ENCODE measurements around the gene NFATC2.
"Not testable (repeated sequence)": the region's sequence is repeated elsewhere in the genome, so short reads cannot be mapped to it uniquely, and the experiment has no call there.

The NFATC2 gene

DNA sequence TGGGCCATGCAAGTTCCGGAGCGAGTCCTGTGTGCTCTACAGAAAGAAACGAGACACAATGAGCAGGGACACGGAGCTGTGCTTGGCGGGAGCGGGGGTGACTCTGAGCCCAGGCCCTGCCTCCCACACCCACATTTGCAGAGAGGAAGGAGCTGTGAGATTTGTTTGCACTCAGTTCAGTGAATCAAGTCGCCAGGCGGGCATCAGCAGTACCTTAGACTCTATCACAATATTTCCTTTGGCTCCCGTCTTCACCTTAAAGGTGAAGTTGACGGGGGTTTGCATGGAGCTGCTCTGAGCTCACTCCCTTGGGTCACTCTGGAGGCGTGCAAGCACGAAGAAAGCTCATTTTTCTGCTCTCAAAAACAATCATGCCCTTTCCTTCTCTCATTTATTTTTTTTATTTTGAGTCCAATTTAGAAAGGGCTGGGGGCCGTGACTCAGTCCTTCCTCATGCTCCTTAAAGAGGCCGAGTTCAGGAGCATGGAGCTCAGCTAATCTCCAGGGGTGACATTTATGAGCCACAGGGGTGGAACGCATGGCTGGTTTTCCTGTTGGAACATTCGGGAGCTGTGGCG, 188.2 kb downstream of the NFATC2 start:
- DNase-seq (ENCODE audit: low spot score): no peak

DNA sequence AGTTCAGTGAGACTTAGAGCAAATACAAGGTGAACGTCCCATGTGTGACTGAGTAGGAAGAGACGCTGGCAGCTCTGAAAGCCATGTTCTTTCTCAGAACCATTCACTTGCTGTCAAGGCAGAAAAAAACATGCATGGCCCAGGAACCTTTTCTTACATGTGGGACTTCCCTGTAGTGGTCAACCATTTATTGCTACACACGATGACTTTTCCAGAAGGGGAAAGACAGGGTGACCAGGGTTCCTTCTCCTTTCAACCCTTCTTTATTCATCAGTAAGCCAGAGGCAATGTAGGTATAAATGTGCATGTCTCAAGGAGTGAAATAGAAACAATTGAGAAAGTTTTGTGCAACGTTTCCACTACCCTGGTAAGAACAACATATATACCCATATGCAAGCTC, 189.0 kb downstream of the NFATC2 start:
- no peak for DNase-seq (ENCODE audit: low spot score)

DNA sequence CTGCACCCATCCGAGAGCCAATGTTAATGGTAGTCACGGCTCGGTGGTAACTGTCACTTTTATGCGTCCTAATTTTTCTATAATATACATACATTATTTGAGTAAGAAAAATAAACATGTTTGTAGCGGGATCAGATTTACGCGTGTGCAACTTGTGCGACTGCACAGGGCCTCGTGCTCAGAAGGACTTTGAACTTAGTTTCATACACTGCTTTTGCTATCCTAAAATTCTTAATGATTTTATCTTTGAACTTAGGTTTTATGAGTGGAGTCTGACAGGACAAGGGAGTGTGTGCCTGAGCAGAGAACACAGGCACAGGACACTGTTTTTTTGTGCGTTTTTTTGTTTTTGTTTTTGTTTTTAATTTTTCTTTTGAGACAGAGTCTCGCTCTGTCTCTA, 189.7 kb downstream of the NFATC2 start:
- no peak for DNase-seq (ENCODE audit: low spot score)

DNA sequence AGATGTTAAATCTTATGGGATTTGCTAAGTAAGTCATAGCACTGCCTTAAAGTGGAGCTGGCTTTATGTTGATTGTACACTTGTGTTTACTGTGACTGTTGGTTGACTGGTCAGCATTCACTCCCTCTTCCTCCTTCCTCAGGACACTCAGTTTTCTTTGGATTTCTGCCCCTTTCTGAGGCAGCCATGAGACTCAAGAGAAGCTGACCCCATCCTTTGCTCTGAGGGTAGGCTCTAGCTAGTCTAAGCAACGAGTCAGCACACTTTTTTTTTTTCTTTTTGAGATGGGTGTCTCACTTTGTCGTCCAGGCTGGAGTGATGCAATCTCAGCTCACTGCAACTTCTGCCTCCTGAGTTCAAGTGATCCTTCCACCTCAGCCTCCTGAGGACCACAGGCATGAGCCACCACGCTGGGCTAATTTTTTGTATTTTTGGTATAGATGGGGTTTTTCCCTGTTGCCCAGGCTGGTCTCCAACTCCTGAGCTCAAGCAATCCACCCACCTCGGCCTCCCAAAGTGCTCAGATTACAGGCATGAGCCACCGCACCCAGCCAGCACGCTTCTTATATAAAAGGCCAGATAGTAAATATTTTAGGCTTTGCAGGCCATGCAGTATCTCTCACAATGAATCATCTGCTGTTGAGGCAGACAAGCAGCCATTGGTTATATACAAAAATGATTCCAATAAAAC, 191.4 kb downstream of the NFATC2 start:
- DNase-seq (ENCODE audit: low spot score): no peak

DNA sequence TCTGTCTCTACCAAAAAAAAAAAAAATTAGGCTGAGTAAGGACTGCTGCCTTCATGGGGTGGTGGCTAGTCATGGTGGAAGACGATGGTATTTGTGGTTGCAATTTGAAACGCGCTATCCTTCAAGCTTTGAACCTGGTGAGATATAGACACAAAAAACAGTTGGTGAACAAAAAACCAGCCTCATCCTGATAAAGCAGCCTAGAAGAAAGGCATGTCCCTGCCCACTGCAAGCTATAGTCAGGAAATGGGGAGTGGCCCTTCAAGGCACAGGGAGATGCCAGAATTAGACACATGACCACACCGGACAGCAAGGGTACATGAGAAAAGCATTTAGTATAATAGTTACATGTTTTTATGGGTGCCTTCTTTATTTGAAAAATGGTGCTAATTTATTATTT, 193.6 kb downstream of the NFATC2 start:
- DNase-seq (ENCODE audit: low spot score): no peak

DNA sequence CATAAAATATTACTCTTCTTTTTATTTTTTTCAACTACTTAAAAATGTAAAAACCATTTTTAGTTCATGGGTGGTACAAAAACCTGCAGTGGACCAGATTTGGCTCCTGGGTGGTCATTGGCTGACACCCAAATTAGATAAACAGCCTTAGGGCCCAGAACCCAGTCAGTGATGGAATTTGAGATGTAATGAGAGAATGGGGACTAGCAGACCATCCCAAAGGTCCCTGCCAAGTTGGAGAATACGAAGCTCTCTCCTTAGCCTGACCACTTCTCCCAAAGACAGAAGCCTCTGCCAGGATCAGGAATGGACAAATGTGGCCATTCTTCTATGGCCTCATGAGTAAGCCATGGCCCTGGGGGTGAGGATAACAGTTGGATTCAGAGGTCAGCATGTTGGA, 194.7 kb downstream of the NFATC2 start:
- no peak for DNase-seq (ENCODE audit: low spot score)

DNA sequence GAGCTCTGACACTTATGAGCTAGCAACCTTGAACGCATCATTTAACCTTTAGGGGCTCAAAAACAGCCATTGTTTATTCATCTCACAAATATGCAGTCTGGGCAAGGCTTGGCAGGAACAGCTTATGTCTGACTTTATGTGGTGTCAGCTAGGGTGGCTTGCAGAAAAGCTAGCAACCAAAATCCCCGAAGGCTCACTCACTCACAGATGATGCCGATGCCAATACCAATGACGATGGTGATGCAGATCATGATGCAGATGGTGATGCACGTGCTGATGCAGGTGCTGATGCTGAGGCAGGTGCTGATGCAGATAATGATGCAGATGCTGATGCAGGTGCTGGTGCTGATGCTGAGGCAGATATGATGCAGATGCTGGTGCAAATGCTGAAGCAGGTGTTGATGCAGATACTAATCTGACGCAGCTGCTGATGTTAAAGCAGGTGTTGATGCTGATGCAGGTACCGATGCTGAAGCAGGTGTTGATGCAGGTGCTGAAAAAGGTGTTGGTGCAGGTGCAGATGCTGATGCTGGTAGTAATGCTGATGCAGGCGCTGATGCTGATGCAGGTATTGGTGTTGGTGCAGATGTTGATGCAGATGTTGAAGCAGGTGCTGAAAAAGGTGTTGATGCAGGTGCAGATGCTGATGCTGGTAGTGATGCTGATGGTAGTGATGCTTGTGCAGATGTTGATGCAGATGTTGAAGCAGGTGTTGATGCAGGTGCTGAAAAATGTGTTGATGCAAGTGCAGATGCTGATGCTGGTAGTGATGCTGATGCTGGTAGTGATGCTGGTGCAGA, 195.6 kb downstream of the NFATC2 start:
- DNase-seq (ENCODE audit: low spot score): no peak

DNA sequence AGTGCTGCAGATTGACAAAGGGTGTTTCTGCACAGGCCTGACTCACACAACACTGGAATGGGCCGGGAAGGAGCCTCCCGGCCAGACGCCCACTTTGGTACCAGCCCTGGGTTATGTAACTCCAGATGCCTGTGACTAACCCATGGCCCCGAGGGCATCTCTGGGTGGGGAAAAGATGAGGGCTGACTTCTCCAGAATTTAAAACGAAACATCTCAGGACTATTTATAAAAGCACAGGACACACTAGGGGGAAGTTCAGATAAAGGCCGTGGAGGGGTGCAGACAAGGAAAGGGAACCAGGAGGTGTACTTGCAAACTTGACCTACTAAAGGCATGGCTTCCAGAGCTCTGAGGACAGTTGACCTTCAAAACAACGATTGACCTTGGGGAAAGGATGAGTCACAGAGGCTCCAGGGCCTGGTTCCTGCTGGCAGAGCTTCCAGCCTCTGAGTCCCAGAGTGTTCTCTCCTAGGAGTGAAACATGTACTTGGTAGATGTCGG, 196.9 kb downstream of the NFATC2 start:
- no peak for DNase-seq (ENCODE audit: low spot score)

DNA sequence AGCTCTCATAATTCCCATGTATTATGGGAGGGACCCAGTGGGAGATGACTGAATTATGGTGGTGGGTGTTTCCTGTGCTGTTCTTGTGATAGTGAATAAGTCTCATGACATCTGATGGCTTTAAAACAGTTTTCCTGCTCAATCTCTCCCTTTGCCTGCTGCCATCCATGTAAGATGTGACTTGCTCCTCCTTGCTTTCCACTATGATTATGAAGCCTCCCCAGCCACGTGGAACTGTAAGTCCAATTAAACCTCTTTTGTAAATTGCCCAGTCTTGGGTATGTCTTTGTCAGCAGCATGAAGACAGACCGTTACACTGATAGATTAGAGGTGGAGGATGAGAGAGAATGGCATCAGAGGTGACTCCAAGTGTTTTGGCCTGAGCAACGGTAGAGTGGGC, 198.7 kb downstream of the NFATC2 start:
- DNase-seq (ENCODE audit: low spot score): not testable (repeated sequence)

DNA sequence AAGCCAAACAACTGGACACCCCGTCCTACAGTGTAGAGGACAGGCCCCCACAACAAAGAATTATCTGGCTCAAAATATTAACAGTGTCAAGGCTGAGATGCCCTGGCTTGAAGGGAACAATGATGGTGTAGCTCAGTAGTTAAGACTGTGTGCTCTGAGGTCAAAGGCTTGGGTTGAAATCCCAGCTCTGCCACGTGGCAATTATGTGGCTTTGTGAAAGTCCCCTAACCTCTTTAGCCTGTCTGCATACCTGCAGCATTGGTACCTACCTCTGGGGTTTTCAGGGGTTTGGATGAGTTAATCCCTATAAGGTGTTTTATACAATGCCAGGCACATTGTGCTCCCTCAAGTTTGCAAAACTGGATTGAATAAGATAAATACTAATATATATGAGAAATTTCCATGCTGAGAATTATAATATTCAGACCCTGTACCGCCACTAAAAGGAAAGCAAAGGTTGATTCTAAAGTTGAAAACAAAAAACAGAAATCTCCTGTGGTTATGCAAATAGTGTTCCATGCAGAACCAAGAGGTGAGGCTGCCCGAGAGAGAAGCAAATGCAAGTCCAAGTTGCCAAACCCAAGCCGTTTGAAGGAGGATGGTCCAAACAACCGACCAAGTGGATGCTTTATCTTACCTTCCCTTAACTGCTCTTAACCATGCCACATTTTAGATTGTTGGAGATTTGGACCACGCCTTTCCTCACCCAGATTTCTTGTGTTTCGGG, 199.8 kb downstream of the NFATC2 start:
- DNase-seq (ENCODE audit: low spot score): no peak

DNA sequence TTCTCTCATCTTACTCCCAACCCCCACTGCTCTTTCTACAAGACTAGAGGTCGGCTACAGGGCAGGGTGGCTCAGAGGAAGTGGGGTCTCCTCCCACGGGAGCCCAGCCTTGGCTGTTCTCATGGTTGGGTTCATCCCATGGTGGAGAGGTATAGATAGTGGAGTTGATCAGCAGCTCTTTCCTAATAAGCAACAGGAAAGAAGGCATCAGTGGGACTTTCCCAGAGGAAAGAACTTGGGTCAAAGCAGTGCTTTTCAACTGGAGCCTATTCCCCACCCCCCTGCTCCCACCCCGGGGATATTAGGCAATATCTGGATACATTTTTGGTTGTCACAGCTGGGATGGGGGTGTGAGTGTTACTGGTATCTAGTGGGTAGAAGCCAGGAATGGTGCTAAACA, 200.9 kb downstream of the NFATC2 start:
- no peak for DNase-seq (ENCODE audit: low spot score)

DNA sequence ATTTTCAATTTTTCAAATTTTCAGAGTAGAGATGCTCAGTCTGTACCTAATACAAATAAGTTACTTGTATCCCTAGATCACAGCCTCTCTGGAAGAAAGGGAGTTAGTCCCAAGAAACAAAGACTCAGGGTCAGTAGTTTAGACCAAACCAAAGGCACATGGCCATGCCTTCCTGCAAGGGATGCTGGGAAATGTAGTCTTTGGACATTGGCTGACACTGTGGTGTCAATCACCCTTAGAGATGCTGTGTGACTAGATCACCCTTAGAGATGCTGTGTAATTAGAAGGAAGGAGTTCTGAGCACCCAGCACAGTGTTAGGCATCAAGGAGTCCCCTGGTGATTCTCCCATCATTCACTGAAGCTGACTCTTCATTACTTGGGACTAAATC, 202.1 kb downstream of the NFATC2 start:
- no peak for DNase-seq (ENCODE audit: low spot score)

DNA sequence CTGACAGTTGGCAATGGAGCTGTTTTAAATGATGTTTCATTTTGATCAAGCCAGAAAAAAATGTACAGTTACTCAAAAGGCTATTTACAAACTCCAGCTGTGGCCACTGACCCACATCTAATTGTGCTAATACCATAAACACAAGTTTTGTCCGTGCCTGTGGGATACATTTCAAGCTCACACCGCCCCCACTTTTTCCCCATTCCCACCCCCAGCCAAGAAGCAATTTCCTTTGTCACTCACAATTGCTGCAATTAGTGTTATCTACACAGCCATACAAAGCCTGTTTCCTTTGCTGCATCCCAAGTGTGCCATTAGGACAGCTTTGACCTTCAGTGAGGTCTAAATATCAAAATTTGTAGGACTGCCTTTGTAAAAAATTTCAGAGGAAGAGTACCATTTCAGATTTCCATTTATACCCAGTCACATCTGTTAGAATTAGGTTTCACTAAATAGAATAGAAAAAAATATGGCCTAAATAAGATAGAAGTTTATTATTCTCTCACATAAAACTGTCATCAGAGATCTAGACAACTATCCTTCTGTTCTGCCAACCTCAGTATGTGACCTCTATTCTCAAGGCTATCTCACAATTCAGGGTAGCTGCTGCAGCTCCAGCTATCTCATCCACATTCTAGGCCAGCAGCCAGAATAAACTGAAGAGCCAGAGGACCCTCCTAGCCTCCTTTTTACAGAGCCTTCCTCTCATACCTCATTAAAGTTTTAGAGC, 202.6 kb downstream of the NFATC2 start:
- DNase-seq (ENCODE audit: low spot score): no peak

DNA sequence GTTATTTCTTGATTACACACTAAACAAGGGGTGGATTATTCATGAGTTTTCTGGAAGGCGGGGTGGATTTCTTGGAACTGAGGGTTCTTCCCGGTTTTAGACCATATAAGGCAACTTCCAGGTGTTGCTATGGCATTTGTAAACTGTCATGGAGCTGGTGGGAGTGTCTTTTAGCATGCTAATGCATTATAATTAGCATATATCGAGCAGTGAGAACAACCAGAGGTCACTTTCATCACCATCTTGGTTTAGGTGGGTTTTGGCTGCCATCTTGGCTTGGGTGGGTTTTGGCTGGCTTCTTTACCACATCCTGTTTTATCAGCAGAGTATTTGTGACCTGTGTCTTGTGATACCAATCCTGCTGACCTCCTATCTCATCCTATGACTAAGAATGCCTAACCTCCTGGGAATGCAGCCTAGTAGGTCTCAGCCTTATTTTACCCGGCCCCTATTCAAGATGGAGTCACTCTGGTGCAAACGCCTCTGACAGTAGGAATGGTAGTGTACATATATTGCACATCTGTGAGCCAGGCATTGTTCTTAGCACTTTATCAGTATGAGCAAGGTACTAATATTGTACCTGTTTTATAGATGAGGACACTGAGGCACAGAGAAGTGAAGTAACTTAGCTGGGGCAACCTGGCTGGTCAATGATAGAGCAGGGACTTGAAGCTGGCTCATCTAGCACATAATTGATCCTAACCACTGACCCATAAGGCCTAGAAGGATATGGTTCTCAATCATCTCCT, 203.7 kb downstream of the NFATC2 start:
- peak; percentile 4 for DNase-seq (ENCODE audit: low spot score)

DNA sequence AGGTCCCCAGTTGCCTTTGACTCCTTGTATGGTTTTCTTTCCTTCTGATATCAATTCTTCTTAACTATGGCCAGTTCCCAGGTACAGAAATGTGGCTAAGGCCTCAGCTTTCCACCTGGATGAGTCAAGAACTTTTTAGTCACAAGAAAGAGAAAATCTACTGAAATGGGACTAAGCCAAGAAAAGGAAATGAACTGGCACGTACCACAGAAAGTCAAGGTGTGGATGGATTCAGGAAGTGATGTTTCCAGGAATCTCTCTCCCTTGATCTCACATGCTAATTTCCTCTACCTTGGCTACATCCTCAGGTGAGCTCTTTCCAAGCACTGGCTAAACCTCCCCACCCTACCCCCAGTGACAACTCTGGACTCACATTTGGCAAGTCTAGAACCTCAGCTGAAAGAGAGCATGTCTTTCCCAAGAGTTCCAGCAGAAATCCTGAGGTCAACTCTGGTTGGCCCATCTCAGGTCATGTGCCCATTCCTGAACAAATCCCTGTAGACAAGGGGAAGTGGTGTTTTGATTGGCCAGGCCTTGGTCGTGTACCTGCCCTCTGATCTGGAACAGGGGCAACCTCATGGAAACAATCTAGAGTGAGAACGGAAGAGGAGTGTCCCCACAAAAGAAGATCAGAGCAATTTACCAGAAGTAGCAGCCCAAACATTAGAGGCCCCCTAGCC, 205.3 kb downstream of the NFATC2 start:
- DNase-seq (ENCODE audit: low spot score): no peak
